Measurements from ENCODE around the gene ZC3H7B. TPM values are rescaled to one million over a fixed set of nuclear protein-coding genes. Genes with fewer than 3 reads are reported as not detected.

The ZC3H7B gene
- total RNA-seq, 2 donors from 2014 or later = 35.2 to 51.7 TPM

- Histone ChIP-seq H3K4me3 (no peak overlapping the region), H3K4me1 (no peaks in the 10 kb centered on the region), H3K27ac (no peak overlapping the region), H3K36me3 (peaks cover 4% of the 10 kb centered on the region), H3K9ac (ENCODE audit: low read depth in 2 of 2, low read length in 2 of 2) (no peak overlapping the region), H3K9me3 (no peaks in the 10 kb centered on the region), H3K27me3 (no peaks in the 10 kb centered on the region)
- DNase-seq = no peak
- intact Hi-C loops (cut with DNase I) = no loop called here
- TF ChIP-seq, protein P1, sequence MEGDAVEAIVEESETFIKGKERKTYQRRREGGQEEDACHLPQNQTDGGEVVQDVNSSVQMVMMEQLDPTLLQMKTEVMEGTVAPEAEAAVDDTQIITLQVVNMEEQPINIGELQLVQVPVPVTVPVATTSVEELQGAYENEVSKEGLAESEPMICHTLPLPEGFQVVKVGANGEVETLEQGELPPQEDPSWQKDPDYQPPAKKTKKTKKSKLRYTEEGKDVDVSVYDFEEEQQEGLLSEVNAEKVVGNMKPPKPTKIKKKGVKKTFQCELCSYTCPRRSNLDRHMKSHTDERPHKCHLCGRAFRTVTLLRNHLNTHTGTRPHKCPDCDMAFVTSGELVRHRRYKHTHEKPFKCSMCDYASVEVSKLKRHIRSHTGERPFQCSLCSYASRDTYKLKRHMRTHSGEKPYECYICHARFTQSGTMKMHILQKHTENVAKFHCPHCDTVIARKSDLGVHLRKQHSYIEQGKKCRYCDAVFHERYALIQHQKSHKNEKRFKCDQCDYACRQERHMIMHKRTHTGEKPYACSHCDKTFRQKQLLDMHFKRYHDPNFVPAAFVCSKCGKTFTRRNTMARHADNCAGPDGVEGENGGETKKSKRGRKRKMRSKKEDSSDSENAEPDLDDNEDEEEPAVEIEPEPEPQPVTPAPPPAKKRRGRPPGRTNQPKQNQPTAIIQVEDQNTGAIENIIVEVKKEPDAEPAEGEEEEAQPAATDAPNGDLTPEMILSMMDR (IDR thresholded peaks at IDR 0.05) = no peak
These were observed 23.6 kb downstream of the ZC3H7B start for GRCh38 chr22:41324821-41325528.

GRCh38 chr22:41327124-41327523 lies 25.8 kb downstream of the ZC3H7B start:
- no peak overlapping the region for H3K27ac ChIP-seq
- no peak overlapping the region for H3K9ac ChIP-seq (ENCODE audit: low read depth in 2 of 2, low read length in 2 of 2)
- TF ChIP-seq, protein P1 (IDR thresholded peaks at IDR 0.05) = no peak
- H3K27me3 ChIP-seq = no peaks in the 10 kb centered on the region
- no peaks in the 10 kb centered on the region for H3K4me1 ChIP-seq
- no peak for DNase-seq
- H3K9me3 ChIP-seq = no peaks in the 10 kb centered on the region
- no peak overlapping the region for H3K4me3 ChIP-seq
- H3K36me3 ChIP-seq = peaks cover 9% of the 10 kb centered on the region
- intact Hi-C loops (cut with DNase I) = no loop called here

GRCh38 chr22:41330169-41330568 lies 28.8 kb downstream of the ZC3H7B start:
- Histone ChIP-seq H3K27me3 (no peaks in the 10 kb centered on the region), H3K9ac (ENCODE audit: low read depth in 2 of 2, low read length in 2 of 2) (no peak overlapping the region), H3K4me3 (no peak overlapping the region), H3K27ac (no peak overlapping the region), H3K36me3 (peaks cover 9% of the 10 kb centered on the region), H3K4me1 (no peaks in the 10 kb centered on the region), H3K9me3 (no peaks in the 10 kb centered on the region)
- TF ChIP-seq, protein P1 (IDR thresholded peaks at IDR 0.05) = no peak
- intact Hi-C loops (cut with DNase I) = no loop called here
- DNase-seq = no peak

DNA sequence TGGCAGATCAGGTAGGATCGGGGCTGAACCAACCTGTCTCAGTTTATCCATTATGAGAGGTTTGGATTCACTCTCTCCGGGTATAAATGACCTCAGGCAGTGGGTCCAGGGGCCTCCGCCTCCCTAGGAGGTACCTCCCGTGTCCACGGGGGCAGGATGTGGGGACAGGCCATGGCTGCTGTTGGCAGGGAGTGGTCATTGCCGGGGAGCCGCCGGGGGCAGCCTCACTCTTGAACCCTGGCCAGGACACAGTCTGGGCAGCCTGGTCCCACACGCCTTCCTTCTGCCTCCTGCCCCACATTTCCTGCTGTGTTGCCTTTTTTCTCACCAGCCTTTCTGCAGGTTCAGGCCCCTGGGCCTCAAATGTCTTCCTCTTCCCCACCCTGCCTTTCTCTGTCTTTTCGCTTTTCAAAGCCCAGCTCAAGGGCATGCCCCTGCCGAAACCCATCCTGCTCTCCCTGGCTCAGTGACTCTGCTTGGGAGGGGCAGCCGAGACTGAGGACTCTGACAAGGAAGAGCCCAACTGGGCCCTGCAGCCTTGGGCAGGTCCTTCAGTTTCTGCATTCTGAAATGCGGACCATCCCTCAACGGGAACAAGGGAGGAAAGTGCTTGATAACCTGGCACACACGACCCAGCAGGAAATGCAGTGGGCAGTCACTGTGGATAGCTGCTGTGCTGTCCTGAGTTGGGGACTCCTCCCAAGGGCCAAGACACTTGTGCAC lies 31.1 kb downstream of the ZC3H7B start:
- TF ChIP-seq, protein P1 (IDR thresholded peaks at IDR 0.05) = no peak
- Histone ChIP-seq H3K4me3 (no peak overlapping the region), H3K9me3 (no peaks in the 10 kb centered on the region), H3K9ac (ENCODE audit: low read depth in 2 of 2, low read length in 2 of 2) (no peak overlapping the region), H3K36me3 (peaks cover 9% of the 10 kb centered on the region), H3K4me1 (no peaks in the 10 kb centered on the region), H3K27ac (no peak overlapping the region), H3K27me3 (no peaks in the 10 kb centered on the region)
- DNase-seq = no peak
- intact Hi-C loops (cut with DNase I) = no loop called here

- no peak for DNase-seq
- intact Hi-C loops (cut with DNase I) = no loop called here
- H3K27ac ChIP-seq = no peak overlapping the region
These were observed 32.5 kb downstream of the ZC3H7B start for GRCh38 chr22:41333806-41334205.

More at GRCh38 chr22:41333806-41334205, 32.5 kb downstream of the ZC3H7B start:
- H3K9ac ChIP-seq (ENCODE audit: low read depth in 2 of 2, low read length in 2 of 2) = no peak overlapping the region
- H3K36me3 ChIP-seq = peaks cover 9% of the 10 kb centered on the region
- H3K4me3 ChIP-seq = no peak overlapping the region
- no peaks in the 10 kb centered on the region for H3K27me3 ChIP-seq
- H3K4me1 ChIP-seq = no peaks in the 10 kb centered on the region
- H3K9me3 ChIP-seq = no peaks in the 10 kb centered on the region
- TF ChIP-seq, protein P1 (IDR thresholded peaks at IDR 0.05) = no peak
